Jurkat, Clone E6-1 (cell line): ENCODE data around the gene KCNK4. TPM values are rescaled to one million over a fixed set of nuclear protein-coding genes. Genes with fewer than 3 reads are reported as not detected.
"Not testable (repeated sequence)": the region's sequence is repeated elsewhere in the genome, so short reads cannot be mapped to it uniquely, and the experiment has no call there.

Experiments
- DNase-seq: peaks from one replicate; pipeline ENCODE4 v3.0.0-alpha.2; 2011; ENCODE audit warnings: low read depth, low spot score
- H3K4me3 ChIP-seq: 2 replicates; pipeline ENCODE4 v1.5.1; 2011; ENCODE audit warnings: mild to moderate bottlenecking, low read length, control low read depth, moderate library complexity
- polyA plus RNA-seq: library from polyadenylated mRNA; unstranded; fragments of >200 nt; gene quantifications from one replicate; pipeline ENCODE4 v1.2.1, GENCODE V29; 2012; ENCODE audit warnings: missing spikeins; ENCODE audit not compliant: insufficient read length, insufficient read depth

Gene KCNK4
- polyA plus RNA-seq = not detected

GRCh38 chr11:64291262-64291751 is at the start of gene KCNK4:
KCNK4 (plus strand) TSS chr11:64291302; CDS start chr11:64293019, 1,717 bp downstream.
- no peak for DNase-seq
- H3K4me3 ChIP-seq = no peak within 1 kb of the TSS

- no peak for DNase-seq
- H3K4me3 ChIP-seq = peak overlapping the region; percentile 66
Observed at GRCh38 chr11:64241491-64242374, 49.4 kb upstream of the KCNK4 start.

GRCh38 chr11:64243236-64243854 is 47.8 kb upstream of the KCNK4 start:
- no peak for DNase-seq
- H3K4me3 ChIP-seq = no peak overlapping the region

GRCh38 chr11:64244107-64244506 is 47.0 kb upstream of the KCNK4 start:
- no peak overlapping the region for H3K4me3 ChIP-seq
- no peak for DNase-seq

- DNase-seq = peak; percentile 46
- peak overlapping the region; percentile 80 for H3K4me3 ChIP-seq
Observed at GRCh38 chr11:64244966-64245365, 46.1 kb upstream of the KCNK4 start.

- DNase-seq = peak; percentile 62
Observed at GRCh38 chr11:64245401-64245796, 45.7 kb upstream of the KCNK4 start.

GRCh38 chr11:64245797-64246620 is 45.1 kb upstream of the KCNK4 start:
- DNase-seq = no peak
- H3K4me3 ChIP-seq = peak overlapping the region; percentile 80

More at GRCh38 chr11:64245401-64245796, 45.7 kb upstream of the KCNK4 start:
- peak overlapping the region; percentile 80 for H3K4me3 ChIP-seq

- peak overlapping the region; percentile 80; the same call in 1 of the 2 replicates for H3K4me3 ChIP-seq
- not testable (repeated sequence) for DNase-seq
Observed at GRCh38 chr11:64246621-64246870, 44.6 kb upstream of the KCNK4 start.

- H3K4me3 ChIP-seq = peak within 1 kb of the TSS; percentile 80
- peak; percentile 69 for DNase-seq
Observed at GRCh38 chr11:64246871-64247728, 44.0 kb upstream of the KCNK4 start, which contains the start of gene PPP1R14B. PPP1R14B (minus strand) TSS chr11:64246943; CDS start chr11:64246673, 270 bp downstream.

- DNase-seq = no peak
- no peak overlapping the region for H3K4me3 ChIP-seq
Observed at GRCh38 chr11:64247729-64248531, 43.2 kb upstream of the KCNK4 start.

- no peak for DNase-seq
Observed at GRCh38 chr11:64248578-64248977, 42.5 kb upstream of the KCNK4 start.

GRCh38 chr11:64249038-64249437 is 42.1 kb upstream of the KCNK4 start:
- DNase-seq = no peak
- no peak overlapping the region for H3K4me3 ChIP-seq

More at GRCh38 chr11:64248578-64248977, 42.5 kb upstream of the KCNK4 start:
- no peak overlapping the region for H3K4me3 ChIP-seq

- DNase-seq = no peak
- no peak overlapping the region for H3K4me3 ChIP-seq
Observed at GRCh38 chr11:64249563-64250414, 41.3 kb upstream of the KCNK4 start.

GRCh38 chr11:64250415-64251015 is 40.6 kb upstream of the KCNK4 start:
- DNase-seq = no peak
- peak overlapping the region; percentile 60 for H3K4me3 ChIP-seq

GRCh38 chr11:64251016-64251752 is 39.9 kb upstream of the KCNK4 start, which contains the start of gene PLCB3:
PLCB3 (plus strand) TSS chr11:64251530; CDS start chr11:64251650, 120 bp downstream.
- DNase-seq = no peak
- peak within 1 kb of the TSS; percentile 60 for H3K4me3 ChIP-seq

GRCh38 chr11:64251753-64252002 is 39.4 kb upstream of the KCNK4 start:
- no peak for DNase-seq
- H3K4me3 ChIP-seq = peak overlapping the region; percentile 59
